Nasal cavity respiratory epithelium epithelial cell of viscerocranial mucosa (primary cell): ENCODE results near the gene RARG. TPM values are rescaled to one million over a fixed set of nuclear protein-coding genes. Genes with fewer than 3 reads are reported as not detected.

Source experiments
- total RNA-seq: library from RNA; depleted of rRNA; stranded (reverse); fragments of >200 nt; gene quantifications from 2 replicates; pipeline ENCODE4 v1.2.3, GENCODE V29; 2014

RARG gene
- total RNA-seq = 33.2 and 96.8 TPM in 2 replicates

DNA sequence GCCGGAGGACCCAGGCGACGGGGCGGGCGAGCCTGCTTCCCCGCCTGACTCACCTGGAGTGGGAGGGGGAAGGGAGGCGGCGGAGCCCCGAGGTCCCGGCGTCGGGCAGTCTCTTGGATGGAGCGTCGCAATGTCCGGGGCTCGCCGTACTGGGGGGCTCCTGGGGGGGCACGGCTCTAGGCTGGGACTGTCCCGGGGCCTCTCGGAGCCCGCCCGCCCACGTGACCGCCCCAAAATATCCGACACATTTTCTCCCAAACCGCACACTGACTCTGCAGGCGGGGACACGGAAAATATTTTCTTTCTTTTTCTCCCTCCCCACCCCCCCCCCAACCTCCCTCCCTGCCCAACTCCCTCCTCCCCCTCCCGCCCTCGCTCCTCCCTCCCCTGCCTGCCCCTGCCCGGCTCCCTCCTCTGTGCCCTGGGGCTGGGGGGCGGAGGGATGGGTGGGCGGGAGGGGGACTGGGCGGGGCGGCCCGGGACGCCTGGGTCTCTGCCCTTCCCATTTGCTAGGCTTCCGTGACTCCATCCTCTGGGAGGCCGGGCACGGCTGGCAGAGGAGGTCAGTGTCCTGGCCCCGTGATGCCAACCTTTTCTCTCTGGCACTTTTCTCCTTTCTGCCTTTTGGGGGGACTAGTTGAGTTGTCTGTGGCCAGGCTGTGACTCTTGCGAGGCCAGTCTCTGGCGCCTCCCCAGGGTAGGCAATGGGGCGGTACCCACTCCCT lies at the start of gene RARG:
TSS of gene RARG (minus strand) at position 289 of the 725 bp plus-strand sequence. CDS start 4,664 bp downstream, outside the sequence.

GRCh38 chr12:53267999-53268629 lies 36.1 kb upstream of the RARG start, which contains the start of gene ESPL1:
ESPL1 (plus strand) TSS chr12:53268299; CDS start chr12:53268767, 468 bp downstream.

GRCh38 chr12:53207042-53207441 lies 25.0 kb downstream of the RARG start, which contains the start of gene ITGB7:
ITGB7 (minus strand) TSS chr12:53207251; CDS start chr12:53200443, 6,808 bp downstream.

DNA sequence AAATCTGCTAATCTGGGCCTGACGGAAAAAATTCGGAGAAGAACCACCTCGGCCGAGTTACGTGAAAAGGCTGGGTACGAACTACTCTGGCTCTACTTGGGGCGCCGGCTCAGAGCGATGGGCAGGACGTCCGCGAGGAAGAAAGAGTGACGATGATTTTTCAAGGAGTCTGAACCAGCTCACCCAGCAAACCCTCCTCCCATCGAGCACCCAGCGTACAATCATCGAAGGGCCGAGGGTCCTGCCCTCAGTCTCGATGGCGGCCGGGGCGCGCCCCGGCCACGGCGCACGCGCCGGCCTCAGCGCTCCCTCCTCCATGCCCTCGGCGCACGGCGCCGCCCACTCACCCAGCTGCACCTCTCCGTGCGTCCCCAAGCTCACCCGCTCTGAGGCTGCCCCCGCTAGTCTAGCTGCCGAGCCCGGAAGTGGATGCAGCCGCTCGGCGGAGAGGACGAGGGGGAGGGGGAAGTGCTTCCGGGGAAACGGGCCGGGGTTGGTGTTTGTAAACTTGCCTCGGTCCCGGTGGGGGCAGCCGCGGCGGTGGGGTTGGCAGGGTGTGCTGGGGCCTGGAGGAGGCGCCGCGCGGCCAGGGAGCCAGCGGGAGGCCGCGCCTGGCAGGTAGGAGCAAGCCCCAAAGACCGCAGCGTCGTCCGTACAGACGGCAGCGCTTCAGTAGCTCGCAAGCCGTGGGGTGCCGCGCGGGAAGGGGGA lies 51.6 kb downstream of the RARG start, which contains the start of the genes CSAD and ZNF740:
TSS of gene CSAD (minus strand) at position 706 of the 711 bp plus-strand sequence. CDS start 7,455 bp downstream, outside the sequence.
TSS of gene ZNF740 (plus strand) at position 503 of the 711 bp plus-strand sequence. CDS start 1,262 bp downstream, outside the sequence.

Other genes with a start within 250 kb of the RARG start
- gene EIF4B, start 225.8 kb downstream of the RARG start, total RNA-seq = 1,225 and 1,493 TPM in 2 replicates
- gene TNS2, start 182.1 kb downstream of the RARG start, total RNA-seq = 0.34 and 3.1 TPM in 2 replicates
- gene SPRYD3, start 152.8 kb downstream of the RARG start, total RNA-seq = 24.3 and 25.5 TPM in 2 replicates
- 18.2 and 108 TPM in 2 replicates for gene IGFBP6, start 134.5 kb downstream of the RARG start, total RNA-seq
- gene SOAT2, start 128.7 kb downstream of the RARG start, total RNA-seq = not detected in 2 replicates
- gene ZNF740, start 51.5 kb downstream of the RARG start, total RNA-seq = 13.3 and 20.4 TPM in 2 replicates
- gene CSAD, start 51.3 kb downstream of the RARG start, total RNA-seq = 5.5 and 12.0 TPM in 2 replicates
- gene ITGB7, start 25.0 kb downstream of the RARG start, total RNA-seq = 2.6 and 3.1 TPM in 2 replicates
- 0.34 and 1.1 TPM in 2 replicates for gene ESPL1, start 36.1 kb upstream of the RARG start, total RNA-seq
- gene PFDN5, start 63.3 kb upstream of the RARG start, total RNA-seq = 191 and 243 TPM in 2 replicates
- gene MYG1, start 67.5 kb upstream of the RARG start, total RNA-seq = 21.0 and 28.4 TPM in 2 replicates
- gene AAAS, start 89.4 kb upstream of the RARG start, total RNA-seq = 25.3 and 32.5 TPM in 2 replicates
- not detected in 2 replicates for gene SP7, start 104.1 kb upstream of the RARG start, total RNA-seq
- gene SP1, start 148.0 kb upstream of the RARG start, total RNA-seq = 41.0 and 50.3 TPM in 2 replicates
- not detected in 2 replicates for gene AMHR2, start 191.6 kb upstream of the RARG start, total RNA-seq
- 24.5 and 41.0 TPM in 2 replicates for gene PRR13, start 209.5 kb upstream of the RARG start, total RNA-seq
- gene PCBP2, start 219.9 kb upstream of the RARG start, total RNA-seq = 193 and 385 TPM in 2 replicates